Activated naive CD8-positive, alpha-beta T cell treated with anti-CD3 and anti-CD28 coated beads, Interleukin-2, amount 10 ng/mL, durations not matched to agents 7 days and 5 days (primary cell): ENCODE measurements around the gene FAHD1. TPM values are rescaled to one million over a fixed set of nuclear protein-coding genes. Genes with fewer than 3 reads are reported as not detected.

Experiments
- ATAC-seq: fragments of 150-1000 bp; cut with Tn5 transposase; one replicate; pipeline ENCODE4 v1.10.0; 2021; ENCODE audit warnings: low read depth, moderate library complexity
- POLR2A ChIA-PET: fragments of 350-600 bp; sonication (Branson Sonifier 250); formaldehyde crosslinking; loops from one replicate; lab custom pipeline; 2021; ENCODE audit warnings: antibody characterized with exemption; lab: Charles Lee
- DNase-seq: peaks from one replicate; pipeline ENCODE4 v3.0.0; 2021
- H3K27ac Mint-ChIP-seq: one replicate; pipeline ENCODE4 v1.8.0; 2022; ENCODE audit warnings: mild to moderate bottlenecking, mixed read lengths
- H3K27me3 Mint-ChIP-seq: one replicate; pipeline ENCODE4 v1.8.0; 2022; ENCODE audit warnings: mild to moderate bottlenecking, moderate library complexity, mixed read lengths
- H3K36me3 Mint-ChIP-seq: one replicate; pipeline ENCODE4 v1.8.0; 2021; ENCODE audit warnings: mild to moderate bottlenecking, mixed read lengths
- H3K4me1 Mint-ChIP-seq: one replicate; pipeline ENCODE4 v1.8.0; 2021; ENCODE audit warnings: mixed read lengths
- H3K4me3 Mint-ChIP-seq: one replicate; pipeline ENCODE4 v1.8.0; 2022; ENCODE audit warnings: mild to moderate bottlenecking, moderate library complexity, mixed read lengths
- H3K9me3 Mint-ChIP-seq: one replicate; pipeline ENCODE4 v1.8.0; 2021; ENCODE audit warnings: mixed read lengths
- total RNA-seq, 2 experiments: library from RNA; stranded (reverse); gene quantifications; one replicate each; pipeline ENCODE4 v1.2.3, GENCODE V29; 2021

FAHD1 gene
- total RNA-seq, 2 experiments from 2014 or later = 12.0 to 12.2 TPM

DNA sequence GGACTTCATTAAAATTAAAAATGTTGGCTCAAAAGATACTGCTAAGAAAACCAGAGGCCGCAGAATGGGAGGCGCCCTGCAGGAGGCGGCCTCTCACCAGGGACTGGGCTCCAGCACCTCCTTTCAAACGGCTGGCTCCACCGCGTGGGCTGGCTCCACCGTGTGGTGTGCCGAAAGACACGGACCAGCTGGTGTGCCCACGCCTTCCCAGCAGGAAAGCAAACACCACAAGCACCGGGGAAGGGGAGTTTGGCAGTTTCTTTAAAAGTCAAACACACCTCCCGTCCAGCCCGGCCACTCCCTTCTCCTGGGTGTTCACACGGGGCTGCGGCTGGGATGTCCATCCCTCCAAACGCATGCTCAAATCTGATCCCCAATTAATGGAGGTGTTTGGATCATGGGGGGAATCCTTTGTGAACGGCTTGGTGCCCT, 14.3 kb upstream of the FAHD1 start:
- no peak overlapping the region for H3K27ac Mint-ChIP-seq
- H3K36me3 Mint-ChIP-seq = peaks cover 1% of the 10 kb centered on the region
- DNase-seq (peak; percentile 59), ATAC-seq (peak; percentile 85)
- POLR2A ChIA-PET = interaction anchor here (1.2 kb wide), 1 partner anchor 152 kb away, joined by 4 read pairs; the partner anchor contains the start of gene RPS2
- H3K4me3 Mint-ChIP-seq = no peak overlapping the region
- H3K27me3 Mint-ChIP-seq = no peaks in the 10 kb centered on the region
- no peaks in the 10 kb centered on the region for H3K9me3 Mint-ChIP-seq
- no peaks in the 10 kb centered on the region for H3K4me1 Mint-ChIP-seq

DNA sequence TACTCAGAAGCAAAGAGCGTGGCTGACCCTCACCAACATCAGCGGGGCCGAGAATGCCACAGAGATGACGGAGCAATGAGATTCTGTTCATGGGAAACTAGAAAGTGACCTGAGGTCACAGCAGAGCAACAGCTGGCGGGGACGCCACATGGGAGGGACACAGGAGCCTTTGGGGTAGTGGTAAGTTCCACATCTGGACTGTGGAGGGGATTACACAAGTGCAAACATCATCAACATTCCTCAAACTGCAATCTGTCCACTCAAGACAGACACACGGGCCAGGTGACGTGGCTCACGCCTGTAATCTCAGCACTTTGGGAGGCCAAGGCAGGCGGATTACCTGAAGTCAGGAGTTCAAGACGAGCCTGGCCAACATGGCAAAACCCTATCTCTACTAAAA, 11.5 kb upstream of the FAHD1 start:
- H3K36me3 Mint-ChIP-seq = peaks cover 2% of the 10 kb centered on the region
- H3K9me3 Mint-ChIP-seq = no peaks in the 10 kb centered on the region
- POLR2A ChIA-PET = interaction anchor here (1.6 kb wide), 1 partner anchor 33 kb away, joined by 3 read pairs; the partner anchor contains the start of gene NUBP2
- DNase-seq = no peak
- H3K27ac Mint-ChIP-seq = no peak overlapping the region
- H3K27me3 Mint-ChIP-seq = no peaks in the 10 kb centered on the region
- no peak for ATAC-seq
- no peak overlapping the region for H3K4me3 Mint-ChIP-seq
- H3K4me1 Mint-ChIP-seq = no peaks in the 10 kb centered on the region

DNA sequence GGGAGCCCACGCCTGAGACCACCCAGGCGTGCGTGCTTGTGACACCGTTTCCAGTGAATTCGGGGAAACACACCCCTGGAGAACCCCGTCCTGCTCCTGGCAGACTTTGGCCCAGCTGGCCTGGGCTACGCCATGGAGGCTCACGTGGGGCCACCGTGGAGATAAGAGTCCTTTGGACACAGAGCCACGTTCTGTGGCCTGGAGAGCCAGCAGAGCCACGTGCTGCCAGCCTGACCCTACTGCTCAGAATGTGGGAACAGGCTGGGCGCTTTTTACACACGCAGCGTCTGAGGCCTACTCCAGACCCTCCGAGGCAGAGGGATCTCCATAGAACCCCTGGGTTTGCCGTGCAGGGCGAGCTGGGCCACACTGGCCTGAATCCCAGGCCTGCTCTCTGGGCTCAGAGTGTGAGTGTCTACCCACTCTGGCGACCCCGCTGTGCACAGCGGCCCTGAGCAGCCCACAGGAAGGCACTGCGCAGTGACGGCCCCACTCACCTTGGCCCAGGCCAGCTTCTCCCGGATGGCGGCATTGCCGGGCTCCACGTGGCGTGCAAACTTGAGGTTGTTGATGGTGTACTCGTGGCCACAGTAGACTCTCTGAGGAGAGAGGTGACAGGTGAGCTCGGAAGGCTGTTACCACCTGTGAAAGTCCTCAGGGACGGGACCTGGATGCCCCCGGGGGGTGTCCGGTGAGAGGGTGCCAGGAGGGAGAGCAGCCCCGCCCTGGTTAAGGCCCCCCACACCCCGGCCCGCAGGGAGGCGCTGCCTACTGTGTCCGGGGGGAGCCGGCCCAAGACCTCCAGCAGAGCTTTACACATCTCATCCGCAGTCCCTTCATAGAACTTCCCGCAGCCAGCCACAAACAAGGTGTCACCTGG, 10.4 kb upstream of the FAHD1 start:
- DNase-seq (no peak), ATAC-seq (no peak)
- Mint-ChIP-seq H3K27me3 (no peaks in the 10 kb centered on the region), H3K4me1 (no peaks in the 10 kb centered on the region), H3K36me3 (peaks cover 2% of the 10 kb centered on the region), H3K9me3 (no peaks in the 10 kb centered on the region), H3K4me3 (no peak overlapping the region), H3K27ac (no peak overlapping the region)
- POLR2A ChIA-PET = no interaction called here

DNA sequence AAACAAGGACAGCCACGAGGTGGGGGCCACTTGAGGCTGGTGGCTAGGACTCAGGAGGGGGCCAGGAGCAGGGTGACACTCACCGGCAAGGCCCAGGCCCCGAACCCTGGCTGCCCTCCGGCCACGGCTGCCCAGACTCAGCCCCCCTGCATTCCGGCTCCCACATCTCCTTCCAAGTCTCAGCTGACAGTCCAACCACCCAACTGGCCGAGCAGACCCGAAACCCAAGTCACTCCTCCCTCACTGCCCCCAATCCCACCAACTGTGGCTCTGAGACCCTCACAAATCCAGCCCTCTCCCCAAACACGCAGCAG, 9.8 kb upstream of the FAHD1 start:
- H3K4me3 Mint-ChIP-seq = no peak overlapping the region
- DNase-seq = no peak
- ATAC-seq = no peak
- no peaks in the 10 kb centered on the region for H3K27me3 Mint-ChIP-seq
- no peak overlapping the region for H3K27ac Mint-ChIP-seq
- POLR2A ChIA-PET = no interaction called here
- H3K4me1 Mint-ChIP-seq = no peaks in the 10 kb centered on the region
- peaks cover 2% of the 10 kb centered on the region for H3K36me3 Mint-ChIP-seq
- H3K9me3 Mint-ChIP-seq = no peaks in the 10 kb centered on the region

DNA sequence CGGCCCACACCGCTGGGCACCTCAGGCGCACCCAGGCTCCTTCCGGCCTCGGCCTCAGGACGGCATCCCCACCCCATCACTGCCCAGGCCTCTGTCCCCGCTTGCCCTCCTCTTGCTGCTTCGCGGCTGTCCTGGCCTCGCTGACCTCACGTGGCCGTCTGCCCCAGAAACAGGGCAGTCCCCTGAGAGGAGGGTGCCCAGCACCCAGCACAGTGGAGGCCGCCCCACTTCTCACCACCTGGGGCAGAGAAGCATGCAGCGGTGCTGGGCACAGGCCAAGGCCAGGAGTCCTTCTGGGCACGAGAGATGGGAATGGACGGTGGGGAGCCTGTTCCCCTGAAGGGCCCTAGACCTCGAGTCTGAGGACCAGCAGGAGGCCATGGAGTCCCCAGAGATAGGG, 9.3 kb upstream of the FAHD1 start:
- no peaks in the 10 kb centered on the region for H3K9me3 Mint-ChIP-seq
- H3K4me1 Mint-ChIP-seq = no peaks in the 10 kb centered on the region
- ATAC-seq (no peak), DNase-seq (no peak)
- peaks cover 2% of the 10 kb centered on the region for H3K36me3 Mint-ChIP-seq
- H3K4me3 Mint-ChIP-seq = no peak overlapping the region
- no peak overlapping the region for H3K27ac Mint-ChIP-seq
- POLR2A ChIA-PET = no interaction called here
- no peaks in the 10 kb centered on the region for H3K27me3 Mint-ChIP-seq

DNA sequence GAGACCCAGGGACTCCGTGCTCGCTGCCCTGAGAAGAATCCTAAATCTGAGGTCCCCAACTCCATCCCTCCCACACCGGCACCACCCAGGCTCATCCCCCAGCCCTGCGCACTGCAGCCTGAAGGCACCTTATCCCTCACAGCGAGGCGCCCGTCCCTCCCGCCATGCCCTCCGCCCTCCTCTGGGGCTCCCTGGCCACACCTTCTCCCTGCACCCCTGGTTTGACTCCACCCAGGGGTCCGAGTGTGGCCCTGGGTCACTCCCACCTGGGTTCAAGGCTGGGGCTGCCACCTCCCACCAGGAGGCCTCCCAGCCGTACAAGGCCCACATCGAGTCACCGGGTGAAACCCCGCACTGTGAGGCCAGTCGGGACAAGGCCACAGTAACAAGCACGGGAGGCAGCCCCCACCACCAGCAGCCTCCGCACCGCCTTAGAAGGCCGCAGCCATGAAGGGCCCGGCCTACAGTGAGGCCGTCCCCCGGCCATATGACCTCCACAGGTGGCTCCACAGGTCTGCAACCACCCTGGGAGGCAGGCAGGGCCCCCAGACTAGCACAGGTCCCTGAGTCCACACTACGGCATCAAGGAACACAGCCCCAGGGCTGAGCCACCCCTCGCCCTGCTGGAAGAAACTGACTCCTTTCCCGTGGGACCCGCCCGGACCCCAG, 8.7 kb upstream of the FAHD1 start:
- peaks cover 2% of the 10 kb centered on the region for H3K36me3 Mint-ChIP-seq
- no peak overlapping the region for H3K4me3 Mint-ChIP-seq
- POLR2A ChIA-PET = no interaction called here
- DNase-seq (no peak), ATAC-seq (peak; percentile 18)
- no peaks in the 10 kb centered on the region for H3K27me3 Mint-ChIP-seq
- H3K27ac Mint-ChIP-seq = no peak overlapping the region
- no peaks in the 10 kb centered on the region for H3K4me1 Mint-ChIP-seq
- H3K9me3 Mint-ChIP-seq = no peaks in the 10 kb centered on the region

DNA sequence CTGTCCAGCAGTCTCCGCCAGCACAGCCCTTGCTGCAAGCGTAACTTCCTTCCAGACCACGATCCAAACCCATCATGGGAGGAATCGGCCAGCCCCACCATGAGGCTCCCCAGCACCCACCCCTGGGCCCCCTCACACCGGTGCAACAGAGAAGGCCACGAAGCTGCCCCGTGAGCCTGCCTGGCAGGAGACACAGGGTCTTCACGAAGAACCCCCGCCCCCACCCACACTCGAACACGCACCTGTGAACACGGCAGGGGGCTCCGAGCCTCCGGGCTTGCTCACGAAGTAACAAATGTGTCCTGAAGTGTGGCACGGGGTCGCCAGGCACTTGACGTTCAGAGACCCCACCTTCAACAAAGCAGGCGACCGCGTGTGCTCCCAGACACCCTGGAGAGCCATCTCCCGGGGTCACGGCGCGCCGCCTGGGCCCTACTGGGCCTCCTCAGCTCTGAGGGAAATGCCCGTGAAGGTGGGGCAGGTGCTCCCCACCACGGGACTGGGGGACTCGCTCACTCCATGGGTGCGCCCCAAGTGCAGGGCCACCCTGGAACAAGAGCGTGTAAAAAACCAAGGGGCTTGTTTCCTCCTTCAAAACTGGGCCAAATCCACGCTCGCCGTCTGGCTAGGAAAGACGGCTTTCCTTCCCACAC, 8.0 kb upstream of the FAHD1 start:
- no peak for DNase-seq
- Mint-ChIP-seq H3K9me3 (no peaks in the 10 kb centered on the region), H3K36me3 (peaks cover 2% of the 10 kb centered on the region), H3K27ac (peak overlapping the region; percentile 13), H3K27me3 (no peaks in the 10 kb centered on the region), H3K4me1 (no peaks in the 10 kb centered on the region), H3K4me3 (no peak overlapping the region)
- no peak for ATAC-seq
- POLR2A ChIA-PET = no interaction called here

DNA sequence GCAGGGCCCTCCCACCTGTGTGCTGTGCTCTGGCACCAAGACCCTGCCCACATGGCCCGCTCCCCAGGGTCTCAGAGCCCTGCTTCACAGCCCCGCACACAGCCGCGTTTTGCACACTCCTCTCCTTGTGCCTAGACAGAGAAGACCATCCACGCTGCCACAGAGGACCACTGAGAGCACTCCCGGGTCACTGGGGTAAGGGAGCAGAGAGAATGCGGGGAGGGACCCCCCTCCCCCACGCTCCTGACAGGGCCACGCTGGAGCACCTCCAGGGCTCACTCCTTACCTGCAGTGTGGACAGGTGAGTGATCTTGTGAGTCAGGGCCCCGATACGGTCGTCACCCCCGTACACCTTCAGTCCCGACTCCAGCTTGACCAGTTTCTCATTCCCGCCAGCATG, 7.4 kb upstream of the FAHD1 start:
- Mint-ChIP-seq H3K27me3 (no peaks in the 10 kb centered on the region), H3K9me3 (no peaks in the 10 kb centered on the region), H3K4me1 (peaks cover under 1% of the 10 kb centered on the region), H3K27ac (peak overlapping the region; percentile 13), H3K36me3 (peaks cover 2% of the 10 kb centered on the region), H3K4me3 (no peak overlapping the region)
- DNase-seq = no peak
- no peak for ATAC-seq
- POLR2A ChIA-PET = no interaction called here

DNA sequence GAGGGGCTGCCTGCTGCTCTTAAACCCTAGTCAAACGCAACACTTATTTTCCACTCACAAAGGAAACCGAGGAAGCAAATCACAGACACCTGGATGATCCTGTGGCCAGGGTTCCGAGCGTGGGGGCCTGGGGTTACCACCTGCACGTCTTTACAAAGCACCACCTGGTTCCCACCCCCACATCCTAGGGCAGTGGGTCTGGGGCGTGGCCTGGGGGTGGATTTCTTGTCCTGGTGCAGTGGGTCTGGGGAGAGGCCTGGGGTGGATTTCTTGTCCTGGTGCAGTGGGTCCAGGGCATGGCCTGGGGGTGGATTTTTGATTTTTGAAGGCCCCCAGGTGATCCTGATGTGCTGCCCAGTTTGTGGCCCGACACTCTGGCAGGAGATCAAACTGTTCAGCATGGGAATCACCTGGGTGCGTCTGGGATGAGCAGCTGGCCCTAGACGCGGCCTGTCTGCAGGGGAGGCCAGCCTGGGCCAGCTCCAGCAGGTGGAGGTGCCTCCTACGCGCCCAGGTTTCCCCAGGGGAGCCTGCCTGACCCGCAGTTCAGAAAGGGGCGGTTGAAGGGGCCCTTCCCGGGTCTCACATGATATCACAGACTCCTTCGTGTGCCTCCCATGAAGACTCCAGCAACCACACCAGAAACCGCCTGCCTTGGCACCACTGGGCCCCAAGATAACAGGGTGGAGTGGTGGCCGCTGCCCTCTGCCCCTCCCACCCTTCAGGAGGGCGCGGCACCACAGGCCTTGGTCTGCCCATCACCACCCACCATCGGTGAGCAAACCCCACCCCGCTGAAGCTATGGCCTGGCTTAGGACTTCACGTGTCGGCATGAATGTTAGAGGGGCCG, 6.7 kb upstream of the FAHD1 start:
- no peak overlapping the region for H3K27ac Mint-ChIP-seq
- H3K27me3 Mint-ChIP-seq = no peaks in the 10 kb centered on the region
- H3K9me3 Mint-ChIP-seq = no peaks in the 10 kb centered on the region
- ATAC-seq (no peak), DNase-seq (no peak)
- POLR2A ChIA-PET = no interaction called here
- peaks cover 3% of the 10 kb centered on the region for H3K4me1 Mint-ChIP-seq
- H3K36me3 Mint-ChIP-seq = peaks cover 2% of the 10 kb centered on the region
- no peak overlapping the region for H3K4me3 Mint-ChIP-seq

DNA sequence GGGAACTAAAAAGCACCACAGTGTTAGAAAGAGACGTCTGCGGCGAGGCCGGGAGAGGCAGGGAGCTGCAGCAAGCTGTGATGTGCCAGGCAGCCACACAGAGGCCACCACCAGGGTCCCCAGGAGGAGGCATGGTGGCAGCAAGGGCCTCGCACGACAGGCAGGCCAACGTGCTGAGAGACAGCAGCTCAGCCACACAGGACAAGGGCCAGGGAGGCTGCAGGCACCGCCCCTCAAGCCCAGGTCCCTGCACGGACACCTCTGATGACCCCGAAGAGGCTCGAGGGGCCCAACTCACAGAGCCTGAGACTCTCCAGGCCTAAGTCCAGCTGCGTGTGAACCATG, 6.1 kb upstream of the FAHD1 start:
- Mint-ChIP-seq H3K4me1 (peaks cover 6% of the 10 kb centered on the region), H3K9me3 (no peaks in the 10 kb centered on the region), H3K27me3 (no peaks in the 10 kb centered on the region), H3K4me3 (no peak overlapping the region), H3K27ac (no peak overlapping the region), H3K36me3 (peaks cover 2% of the 10 kb centered on the region)
- DNase-seq (no peak), ATAC-seq (no peak)
- POLR2A ChIA-PET = no interaction called here

DNA sequence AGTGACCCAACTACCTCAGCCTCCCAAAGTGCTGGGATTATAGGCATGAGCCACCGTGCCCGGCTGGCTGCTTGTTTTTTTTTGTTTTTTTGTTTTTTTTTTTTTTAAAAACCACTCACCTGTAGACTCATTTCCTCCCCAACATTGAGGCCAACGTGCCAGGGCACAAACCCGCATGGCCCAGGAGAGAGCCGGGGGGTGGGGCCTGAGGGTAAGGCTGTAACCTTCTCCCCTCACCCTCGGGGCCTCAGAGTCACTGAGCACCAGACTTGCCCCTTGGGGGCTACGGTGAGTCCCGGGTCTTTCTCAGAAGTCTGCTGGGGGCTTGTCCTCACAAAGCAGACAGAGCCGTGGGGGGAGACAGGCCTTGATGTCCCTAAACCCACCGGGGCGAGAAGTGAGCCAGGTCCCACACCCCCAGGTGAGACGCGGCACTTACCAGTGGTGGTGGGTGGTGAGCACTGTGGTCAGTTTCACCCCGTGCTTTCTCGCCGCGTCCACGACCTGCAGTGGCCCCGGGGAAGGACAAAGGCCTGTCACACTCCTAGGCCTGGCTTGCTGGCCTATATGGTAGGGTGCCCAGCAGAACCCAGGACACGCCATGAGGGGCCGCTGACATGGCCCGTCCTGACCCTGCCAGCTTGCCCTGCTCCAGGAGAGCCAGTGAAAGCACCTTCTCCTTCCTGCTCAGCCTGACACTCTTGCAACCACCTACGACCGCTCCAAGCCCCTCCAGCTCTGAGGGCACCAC, 5.0 kb upstream of the FAHD1 start:
- Mint-ChIP-seq H3K27me3 (no peaks in the 10 kb centered on the region), H3K9me3 (no peaks in the 10 kb centered on the region), H3K27ac (no peak overlapping the region), H3K4me3 (no peak overlapping the region), H3K4me1 (peaks cover 6% of the 10 kb centered on the region), H3K36me3 (peaks cover 2% of the 10 kb centered on the region)
- ATAC-seq (no peak), DNase-seq (no peak)
- POLR2A ChIA-PET = no interaction called here

DNA sequence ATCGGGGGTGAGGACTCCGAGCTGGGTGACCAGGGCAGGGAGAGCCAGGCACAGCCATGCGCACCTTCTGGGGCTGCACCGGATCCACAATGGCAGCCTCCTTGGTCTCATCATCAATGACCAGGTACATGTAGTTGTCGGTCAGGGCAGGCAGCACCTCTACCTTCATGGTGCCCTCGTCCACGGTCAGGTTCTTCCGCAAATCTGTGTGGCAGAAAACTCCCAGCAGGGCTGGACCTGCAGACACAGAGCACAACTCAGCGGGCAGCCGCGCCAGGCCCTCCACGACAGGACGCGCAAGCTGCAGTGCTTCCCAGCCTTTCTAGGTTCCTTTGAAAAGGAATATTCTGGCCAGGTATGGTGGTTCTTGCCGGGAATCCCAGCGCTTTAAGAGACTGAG, 4.2 kb upstream of the FAHD1 start:
- ATAC-seq (no peak), DNase-seq (no peak)
- no peak overlapping the region for H3K27ac Mint-ChIP-seq
- POLR2A ChIA-PET = no interaction called here
- H3K4me3 Mint-ChIP-seq = no peak overlapping the region
- no peaks in the 10 kb centered on the region for H3K27me3 Mint-ChIP-seq
- H3K36me3 Mint-ChIP-seq = peaks cover 2% of the 10 kb centered on the region
- H3K9me3 Mint-ChIP-seq = no peaks in the 10 kb centered on the region
- H3K4me1 Mint-ChIP-seq = peaks cover 9% of the 10 kb centered on the region
